ENCODE results near the gene RPS6KA2.

The RPS6KA2 gene

GRCh38 chr6:166382933-166383801 is 243.9 kb downstream of the RPS6KA2 start, which contains the start of gene MPC1:
Gene MPC1 (minus strand): TSS chr6:166382940. CDS start chr6:166382876, 64 bp downstream.
- no peak for TF ChIP-seq CTCF (IDR thresholded peaks at IDR 0.05; ENCODE audit: control extremely low read depth, extremely low read depth, low read depth, missing control alignments)
- CTCF ChIA-PET, result interaction anchor here (1.2 to 10.5 kb wide), 4 partner anchors 16 to 70 kb away, joined by 3 to 76 read pairs (median 4); no protein-coding TSS in a partner anchor
- POLR2A ChIA-PET, result no interaction called here
- DNase-seq (ENCODE audit: extremely low spot score), result peak; percentile 97

- no peak for DNase-seq (ENCODE audit: extremely low spot score)
- TF ChIP-seq CTCF (IDR thresholded peaks at IDR 0.05; ENCODE audit: control extremely low read depth, extremely low read depth, low read depth, missing control alignments), result no peak
- CTCF ChIA-PET, result no interaction called here
- POLR2A ChIA-PET, result no interaction called here
Observed at GRCh38 chr6:166382500-166382932, 244.5 kb downstream of the RPS6KA2 start.

GRCh38 chr6:166381733-166382499 is 245.1 kb downstream of the RPS6KA2 start:
- ChIA-PET CTCF (interaction anchor here (0.7 to 3.7 kb wide), 40 partner anchors 9 to 225 kb away, joined by 3 to 33 read pairs (median 5); partner anchors contain the start of gene PRR18), POLR2A (interaction anchor here (1.1 kb wide), 1 partner anchor 96 kb away, joined by 10 read pairs; no protein-coding TSS in a partner anchor)
- peak; percentile 74 for DNase-seq (ENCODE audit: extremely low spot score)

GRCh38 chr6:166381381-166381732 is 245.7 kb downstream of the RPS6KA2 start:
- ChIA-PET POLR2A (interaction anchor here (0.6 to 1.1 kb wide), 2 partner anchors 95 to 104 kb away, joined by 6 to 10 read pairs; no protein-coding TSS in a partner anchor), CTCF (interaction anchor here (0.7 to 3.7 kb wide), 40 partner anchors 8 to 224 kb away, joined by 3 to 33 read pairs (median 5); partner anchors contain the start of gene PRR18)
- no peak for DNase-seq (ENCODE audit: extremely low spot score)
- no peak for TF ChIP-seq CTCF (IDR thresholded peaks at IDR 0.05; ENCODE audit: control extremely low read depth, extremely low read depth, low read depth, missing control alignments)

More at GRCh38 chr6:166381733-166382499, 245.1 kb downstream of the RPS6KA2 start:
- TF ChIP-seq CTCF (IDR thresholded peaks at IDR 0.05; ENCODE audit: control extremely low read depth, extremely low read depth, low read depth, missing control alignments), result peak; percentile 92

GRCh38 chr6:166379800-166380199 is 247.3 kb downstream of the RPS6KA2 start:
- DNase-seq (ENCODE audit: extremely low spot score), result no peak
- no peak for TF ChIP-seq CTCF (IDR thresholded peaks at IDR 0.05; ENCODE audit: control extremely low read depth, extremely low read depth, low read depth, missing control alignments)
- POLR2A ChIA-PET, result no interaction called here
- CTCF ChIA-PET, result interaction anchor here (1.0 to 4.1 kb wide), 12 partner anchors 13 to 103 kb away, joined by 3 to 33 read pairs (median 13); partner anchors contain the start of gene PRR18

- ChIA-PET POLR2A (no interaction called here), CTCF (interaction anchor here (1.0 to 4.1 kb wide), 10 partner anchors 13 to 102 kb away, joined by 3 to 33 read pairs (median 14); partner anchors contain the start of gene PRR18)
- DNase-seq (ENCODE audit: extremely low spot score), result no peak
- TF ChIP-seq CTCF (IDR thresholded peaks at IDR 0.05; ENCODE audit: control extremely low read depth, extremely low read depth, low read depth, missing control alignments), result no peak
Observed at GRCh38 chr6:166379103-166379586, 247.9 kb downstream of the RPS6KA2 start.

All from GM10248 (cell line).